Measurements from ENCODE around the gene SCYL2. TPM values are rescaled to one million over a fixed set of nuclear protein-coding genes. Genes with fewer than 3 reads are reported as not detected.

Gene SCYL2
- total and polyA plus RNA-seq, 9 donors: 11.0 to 47.6 (median 37.1) TPM

- Histone ChIP-seq H3K27me3 (no peaks in the 10 kb centered on the region), H3K36me3 (no peaks in the 10 kb centered on the region), H3K27ac (no peak overlapping the region), H3K4me3 (no peak overlapping the region), H3K9me3 (no peaks in the 10 kb centered on the region), H3K4me1 (ENCODE audit: insufficient read depth) (no peaks in the 10 kb centered on the region)
- intact Hi-C loops (cut with DNase I): no loop called here
- DNase-seq: no peak
- TF ChIP-seq EP300 (IDR thresholded peaks at IDR 0.05) (no peak), POLR2A (IDR thresholded peaks at IDR 0.05) (no peak), CTCF (IDR thresholded peaks at IDR 0.05) (no peak)
Measured at GRCh38 chr12:100326208-100326607, 59.2 kb downstream of the SCYL2 start.

GRCh38 chr12:100329800-100330199, 62.8 kb downstream of the SCYL2 start:
- no peaks in the 10 kb centered on the region for H3K27me3 ChIP-seq
- DNase-seq: no peak
- no peaks in the 10 kb centered on the region for H3K9me3 ChIP-seq
- no peak for TF ChIP-seq POLR2A (IDR thresholded peaks at IDR 0.05)
- TF ChIP-seq CTCF (IDR thresholded peaks at IDR 0.05): no peak
- no peak for TF ChIP-seq EP300 (IDR thresholded peaks at IDR 0.05)
- no peak overlapping the region for H3K4me3 ChIP-seq
- intact Hi-C loops (cut with DNase I): no loop called here
- no peak overlapping the region for H3K27ac ChIP-seq
- no peaks in the 10 kb centered on the region for H3K36me3 ChIP-seq
- H3K4me1 ChIP-seq (ENCODE audit: insufficient read depth): no peaks in the 10 kb centered on the region
- WGBS, 3 donors: 85 to 91% (median 86%) methylated on average over 2 of the region's 2 CpGs

GRCh38 chr12:100331871-100332270, 64.9 kb downstream of the SCYL2 start:
- Histone ChIP-seq H3K9me3 (no peaks in the 10 kb centered on the region), H3K36me3 (no peaks in the 10 kb centered on the region), H3K27me3 (no peaks in the 10 kb centered on the region), H3K4me3 (no peak overlapping the region), H3K27ac (no peak overlapping the region), H3K4me1 (ENCODE audit: insufficient read depth) (no peaks in the 10 kb centered on the region)
- 84 to 86% (median 84%) methylated on average over 1 of the region's 1 CpG for WGBS, 3 donors
- TF ChIP-seq EP300 (IDR thresholded peaks at IDR 0.05): no peak
- no peak for TF ChIP-seq POLR2A (IDR thresholded peaks at IDR 0.05)
- no peak for TF ChIP-seq CTCF (IDR thresholded peaks at IDR 0.05)
- no peak for DNase-seq
- intact Hi-C loops (cut with DNase I): no loop called here

GRCh38 chr12:100332852-100333251, 65.9 kb downstream of the SCYL2 start:
- Histone ChIP-seq H3K4me1 (ENCODE audit: insufficient read depth) (no peaks in the 10 kb centered on the region), H3K9me3 (no peaks in the 10 kb centered on the region), H3K4me3 (no peak overlapping the region), H3K27me3 (no peaks in the 10 kb centered on the region), H3K36me3 (no peaks in the 10 kb centered on the region), H3K27ac (no peak overlapping the region)
- intact Hi-C loops (cut with DNase I): no loop called here
- DNase-seq: no peak
- WGBS, 3 donors: 89 to 93% (median 92%) methylated on average over 2 of the region's 2 CpGs
- TF ChIP-seq EP300 (IDR thresholded peaks at IDR 0.05) (no peak), POLR2A (IDR thresholded peaks at IDR 0.05) (no peak), CTCF (IDR thresholded peaks at IDR 0.05) (no peak)

GRCh38 chr12:100337299-100337698, 70.3 kb downstream of the SCYL2 start:
- no peak for DNase-seq
- TF ChIP-seq EP300 (IDR thresholded peaks at IDR 0.05) (no peak), POLR2A (IDR thresholded peaks at IDR 0.05) (no peak), CTCF (IDR thresholded peaks at IDR 0.05) (no peak)
- intact Hi-C loops (cut with DNase I): no loop called here
- Histone ChIP-seq H3K36me3 (no peaks in the 10 kb centered on the region), H3K27me3 (no peaks in the 10 kb centered on the region), H3K9me3 (no peaks in the 10 kb centered on the region), H3K4me3 (no peak overlapping the region), H3K4me1 (ENCODE audit: insufficient read depth) (no peaks in the 10 kb centered on the region), H3K27ac (no peak overlapping the region)
- 25 to 53% (median 26%) methylated on average over 3 of the region's 3 CpGs for WGBS, 3 donors

Measured in ovary (tissue), 9 donors.